SU-DHL-6 (cell line): ENCODE measurements around the gene OTUB2.

Experiments
- EZH2phosphoT487 ChIP-seq: fragments of 200-600 bp; sonication (generic), shearing (Covaris generic); conservative IDR thresholded peaks from 2 replicates; pipeline ENCODE4 v1.6.1; 2018; ENCODE audit warnings: mild to moderate bottlenecking, antibody characterized with exemption, low read length, moderate library complexity, mixed read lengths
- TF ChIP-seq, protein P1 (sequence below): fragments of 200-600 bp; sonication (generic); IDR thresholded peaks from one replicate; pipeline ENCODE4 v1.5.1; 2017; ENCODE audit warnings: antibody characterized with exemption, mild to moderate bottlenecking, low read length, moderate library complexity; ENCODE audit not compliant: insufficient read depth, poor library complexity, severe bottlenecking

- TF ChIP-seq, protein P1, sequence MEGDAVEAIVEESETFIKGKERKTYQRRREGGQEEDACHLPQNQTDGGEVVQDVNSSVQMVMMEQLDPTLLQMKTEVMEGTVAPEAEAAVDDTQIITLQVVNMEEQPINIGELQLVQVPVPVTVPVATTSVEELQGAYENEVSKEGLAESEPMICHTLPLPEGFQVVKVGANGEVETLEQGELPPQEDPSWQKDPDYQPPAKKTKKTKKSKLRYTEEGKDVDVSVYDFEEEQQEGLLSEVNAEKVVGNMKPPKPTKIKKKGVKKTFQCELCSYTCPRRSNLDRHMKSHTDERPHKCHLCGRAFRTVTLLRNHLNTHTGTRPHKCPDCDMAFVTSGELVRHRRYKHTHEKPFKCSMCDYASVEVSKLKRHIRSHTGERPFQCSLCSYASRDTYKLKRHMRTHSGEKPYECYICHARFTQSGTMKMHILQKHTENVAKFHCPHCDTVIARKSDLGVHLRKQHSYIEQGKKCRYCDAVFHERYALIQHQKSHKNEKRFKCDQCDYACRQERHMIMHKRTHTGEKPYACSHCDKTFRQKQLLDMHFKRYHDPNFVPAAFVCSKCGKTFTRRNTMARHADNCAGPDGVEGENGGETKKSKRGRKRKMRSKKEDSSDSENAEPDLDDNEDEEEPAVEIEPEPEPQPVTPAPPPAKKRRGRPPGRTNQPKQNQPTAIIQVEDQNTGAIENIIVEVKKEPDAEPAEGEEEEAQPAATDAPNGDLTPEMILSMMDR: no peak
- TF ChIP-seq EZH2phosphoT487: no peak
These were observed 12.4 kb downstream of the OTUB2 start for GRCh38 chr14:94038510-94038909.
